Stimulated activated CD8-positive, alpha-beta memory T cell treated with anti-CD3 and anti-CD28 coated beads, Interleukin-4, amount 100 ng/mL, for 24 hours (primary cell): Measurements from ENCODE around the gene CELA2B.
"Not testable (repeated sequence)": the region's sequence is repeated elsewhere in the genome, so short reads cannot be mapped to it uniquely, and the experiment has no call there.

ENCODE experiments used
- DNase-seq: peaks from one replicate; pipeline ENCODE4 v3.0.0-alpha.2; 2020; ENCODE audit warnings: low read depth

The CELA2B gene

DNA sequence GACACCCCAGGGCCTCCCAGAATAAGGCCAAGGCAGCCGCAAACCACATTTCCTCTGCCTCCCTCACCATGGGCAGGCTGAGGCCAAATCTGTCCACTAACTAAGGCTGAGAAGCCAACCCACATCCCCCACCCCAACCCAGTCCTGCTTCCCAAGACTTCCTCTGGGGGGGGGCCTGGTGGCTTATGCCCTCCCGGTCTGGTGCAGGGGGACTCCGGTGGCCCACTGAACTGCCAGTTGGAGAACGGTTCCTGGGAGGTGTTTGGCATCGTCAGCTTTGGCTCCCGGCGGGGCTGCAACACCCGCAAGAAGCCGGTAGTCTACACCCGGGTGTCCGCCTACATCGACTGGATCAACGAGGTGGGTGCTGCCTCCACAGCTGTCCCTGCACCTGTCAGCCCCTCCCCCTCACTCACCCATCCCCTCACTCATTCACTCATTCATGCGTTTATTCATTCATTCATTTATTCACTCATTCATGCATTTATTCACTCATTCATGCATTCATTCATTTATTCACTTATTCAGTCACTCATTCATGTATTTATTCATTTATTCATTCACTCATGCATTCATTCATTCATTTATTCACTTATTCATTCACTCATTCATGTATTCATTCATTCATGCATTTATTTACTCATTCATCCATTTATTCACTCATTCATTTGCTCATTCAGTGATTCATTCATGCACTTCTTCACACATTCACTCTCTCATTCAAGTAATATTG is 30.3 kb upstream of the CELA2B start:
- no peak for DNase-seq

DNA sequence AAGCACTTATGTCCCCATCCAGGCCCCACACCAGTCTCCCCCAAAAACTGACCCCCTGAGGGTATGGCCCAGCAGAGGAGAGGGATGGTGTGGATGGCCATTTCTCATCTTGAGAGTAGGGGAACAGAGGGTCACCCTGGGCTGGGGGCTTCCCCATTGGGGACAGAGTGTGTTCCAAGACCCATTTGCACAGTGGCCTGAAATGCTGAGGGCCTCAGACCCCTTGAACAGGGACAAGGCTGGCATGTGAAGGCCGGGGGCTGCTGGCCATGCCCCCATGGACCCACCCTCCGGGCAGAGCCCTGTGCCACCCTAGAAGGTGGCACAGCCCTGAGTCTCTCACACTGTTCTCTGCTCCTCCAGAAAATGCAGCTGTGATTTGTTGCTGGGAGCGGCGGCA is 29.7 kb upstream of the CELA2B start:
- DNase-seq = no peak

DNA sequence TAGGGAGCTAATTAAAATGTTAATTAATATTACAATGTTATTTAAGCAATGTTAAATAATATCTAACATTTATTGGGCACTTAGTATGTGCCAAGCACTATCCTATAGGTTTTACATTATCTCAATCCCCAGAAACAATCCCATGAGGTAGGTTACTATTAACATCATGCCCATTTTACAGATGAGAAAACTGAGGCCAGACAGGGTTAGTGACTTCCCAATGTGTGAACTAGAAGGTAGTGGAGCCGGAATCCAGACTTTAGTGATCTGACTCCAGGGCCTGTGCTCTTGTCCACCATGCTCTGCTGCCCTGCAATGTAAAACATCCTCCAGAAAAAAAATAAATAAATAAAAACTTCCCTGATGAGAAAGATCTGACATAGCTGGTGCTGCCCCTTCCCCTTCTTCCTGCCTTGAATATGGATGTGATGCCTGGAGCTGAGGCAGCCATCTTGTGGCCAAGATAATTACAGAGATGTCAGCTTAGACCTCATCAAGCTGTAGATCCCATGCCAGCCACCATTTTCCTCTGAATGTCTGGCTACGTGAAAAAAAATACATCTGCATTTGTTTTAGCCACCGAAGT is 26.9 kb upstream of the CELA2B start:
- no peak for DNase-seq

DNA sequence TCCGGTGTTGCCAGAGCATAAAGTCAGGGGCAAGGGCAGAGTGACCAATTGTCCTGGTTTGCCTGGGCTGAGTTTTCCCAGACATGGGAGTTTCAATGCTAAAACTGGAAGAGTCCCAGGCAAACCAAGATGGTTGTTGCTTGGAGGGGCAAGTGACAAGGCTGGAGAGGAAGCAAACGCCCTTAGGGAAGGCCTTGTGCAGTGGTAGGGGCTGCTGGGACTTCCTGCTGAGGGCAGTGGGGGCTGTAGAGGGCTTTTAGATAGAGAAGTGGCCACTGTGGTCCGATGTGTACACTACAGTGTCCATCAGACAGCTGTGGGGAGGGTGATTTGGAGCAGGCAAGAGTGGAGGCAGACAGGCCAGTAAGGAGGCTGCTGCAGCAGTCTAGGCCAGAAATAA is 26.3 kb upstream of the CELA2B start:
- no peak for DNase-seq

DNA sequence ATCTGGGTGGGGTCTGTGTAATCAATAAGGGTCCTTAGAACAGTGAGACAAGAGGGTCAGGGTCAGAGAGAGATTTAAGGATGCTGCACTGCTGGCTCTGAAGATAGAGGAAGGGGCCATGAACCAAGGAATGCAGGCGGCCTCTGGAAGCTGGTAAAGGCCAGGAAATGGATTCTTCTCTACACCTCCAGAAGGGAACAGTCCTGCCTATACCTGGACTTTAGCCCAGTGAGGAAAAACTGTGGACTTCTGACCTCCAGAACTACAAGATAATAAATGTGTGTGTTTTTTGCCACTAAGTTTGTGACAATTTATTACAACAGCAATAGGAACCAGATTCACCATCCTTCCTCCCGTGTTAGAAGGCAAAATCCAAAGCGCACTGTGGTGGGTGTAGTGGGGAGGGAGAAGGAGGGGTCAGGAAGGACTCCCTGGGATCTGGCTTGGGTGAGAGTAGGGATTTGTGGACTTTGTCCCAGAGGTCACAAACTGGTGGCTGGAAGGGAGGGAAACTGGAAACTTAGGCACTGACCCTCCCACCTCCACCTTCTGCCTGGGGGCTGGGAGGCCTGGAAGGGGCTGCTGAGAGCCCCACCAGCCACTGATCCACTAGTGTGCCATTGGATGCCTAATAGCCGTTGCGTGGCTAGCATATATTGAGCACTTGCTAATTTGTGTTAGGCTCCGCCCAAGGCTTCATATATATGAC is 24.7 kb upstream of the CELA2B start:
- DNase-seq = no peak

DNA sequence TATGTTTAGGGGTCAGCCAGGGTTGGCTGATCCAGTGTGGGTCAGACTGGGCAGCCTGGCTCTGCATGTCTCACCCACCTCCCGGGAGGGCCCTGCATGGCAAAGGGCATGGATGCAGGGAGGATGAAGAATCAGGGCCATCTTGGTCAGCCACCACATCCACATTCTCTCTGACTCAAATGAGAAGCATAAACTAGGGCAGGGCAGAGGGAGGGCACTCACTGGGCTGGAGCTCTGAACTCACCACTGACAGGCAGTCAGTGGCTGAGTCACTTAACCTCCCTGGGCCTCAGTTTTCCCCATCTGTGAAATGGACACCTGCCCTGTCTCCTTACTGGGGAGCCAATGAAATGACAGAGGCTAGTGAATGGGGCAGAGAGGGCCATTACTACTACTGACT is 23.7 kb upstream of the CELA2B start:
- no peak for DNase-seq

DNA sequence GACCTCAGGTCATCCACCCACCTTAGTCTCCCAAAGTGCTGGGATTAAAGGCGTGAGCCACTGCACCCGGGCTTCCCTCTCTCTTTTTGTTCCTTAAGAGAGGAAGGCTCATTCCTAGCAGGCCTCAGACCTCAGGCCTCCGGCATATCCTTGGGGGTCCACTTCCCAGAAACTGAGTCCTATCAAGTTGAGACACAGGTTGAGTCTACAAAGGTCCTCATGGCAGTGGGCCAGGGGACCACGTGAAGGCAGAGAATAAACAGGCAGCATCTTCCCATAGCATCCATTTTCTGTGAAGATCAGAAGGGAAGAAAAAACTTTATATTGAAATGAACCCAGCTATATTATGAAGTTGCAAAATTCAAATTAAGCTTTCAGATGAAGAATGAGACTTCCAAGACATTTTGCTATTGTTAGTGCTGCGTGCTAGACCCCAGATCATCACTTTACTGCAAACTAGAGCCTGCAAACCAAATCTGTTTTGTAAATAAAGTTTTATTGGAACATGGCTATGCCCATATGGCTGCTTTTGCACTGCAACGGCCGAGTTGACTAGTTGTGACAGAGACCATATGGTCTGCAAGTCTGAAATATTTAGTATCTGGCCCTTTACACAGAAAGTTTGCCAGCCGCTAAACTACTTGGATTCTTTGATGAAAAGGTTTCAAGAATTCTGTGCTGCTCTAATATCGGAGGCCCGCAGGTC is 22.9 kb upstream of the CELA2B start:
- DNase-seq = no peak

DNA sequence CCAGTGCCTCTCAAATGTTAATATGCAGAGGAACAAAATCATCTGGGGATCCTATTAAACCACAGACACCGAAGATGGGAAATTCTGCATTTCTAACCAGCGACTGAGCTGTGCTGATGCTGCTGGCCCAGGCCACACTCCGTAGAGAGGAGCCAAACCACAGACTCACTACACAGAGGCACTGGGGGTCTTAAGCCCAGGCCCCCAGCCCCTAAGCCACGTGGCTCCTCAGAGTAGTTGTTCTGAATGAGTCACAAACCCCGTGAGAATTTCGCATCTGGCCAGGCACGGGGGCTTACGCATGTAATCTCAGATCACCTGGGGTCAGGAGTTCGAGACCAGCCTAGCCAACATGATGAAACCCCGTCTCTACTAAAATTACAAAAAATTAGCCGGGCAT is 22.2 kb upstream of the CELA2B start:
- no peak for DNase-seq

DNA sequence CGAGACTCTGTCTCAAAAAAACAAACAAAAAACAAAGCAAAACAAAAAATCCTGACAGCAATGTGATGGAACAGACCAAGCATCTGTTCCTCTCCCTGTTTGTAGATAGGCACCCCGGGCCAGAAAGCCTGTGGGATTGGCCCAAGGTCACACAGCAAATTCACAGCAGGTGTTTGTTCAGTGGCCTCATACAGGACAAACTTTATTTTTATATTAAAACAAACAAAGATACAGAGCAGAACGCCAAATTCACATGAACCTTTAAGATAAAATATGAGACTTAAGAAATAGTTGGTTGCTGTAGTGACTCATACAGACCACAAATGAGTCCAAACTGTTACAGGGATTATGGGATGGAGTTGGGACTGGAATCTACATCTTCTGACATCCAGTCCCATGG is 21.6 kb upstream of the CELA2B start:
- DNase-seq = no peak

DNA sequence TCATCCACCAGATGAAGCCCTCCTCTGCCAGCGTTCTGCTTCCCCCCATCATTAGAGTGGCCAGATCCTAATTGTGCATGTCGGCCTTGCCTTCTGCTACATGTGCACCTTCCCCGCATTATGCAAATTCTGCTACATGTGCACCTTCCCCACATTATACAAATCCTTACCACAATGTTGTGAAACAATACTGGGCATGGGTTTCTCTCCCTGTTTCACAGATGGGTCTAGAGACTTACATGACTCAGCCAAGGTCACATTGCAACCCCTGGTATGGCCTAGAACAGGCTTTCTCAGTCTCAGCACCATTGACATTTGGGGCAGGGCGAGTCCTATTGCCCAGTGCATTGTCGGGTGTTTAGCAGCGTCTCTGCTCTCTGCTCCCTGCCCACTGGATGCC is 20.4 kb upstream of the CELA2B start:
- no peak for DNase-seq

DNA sequence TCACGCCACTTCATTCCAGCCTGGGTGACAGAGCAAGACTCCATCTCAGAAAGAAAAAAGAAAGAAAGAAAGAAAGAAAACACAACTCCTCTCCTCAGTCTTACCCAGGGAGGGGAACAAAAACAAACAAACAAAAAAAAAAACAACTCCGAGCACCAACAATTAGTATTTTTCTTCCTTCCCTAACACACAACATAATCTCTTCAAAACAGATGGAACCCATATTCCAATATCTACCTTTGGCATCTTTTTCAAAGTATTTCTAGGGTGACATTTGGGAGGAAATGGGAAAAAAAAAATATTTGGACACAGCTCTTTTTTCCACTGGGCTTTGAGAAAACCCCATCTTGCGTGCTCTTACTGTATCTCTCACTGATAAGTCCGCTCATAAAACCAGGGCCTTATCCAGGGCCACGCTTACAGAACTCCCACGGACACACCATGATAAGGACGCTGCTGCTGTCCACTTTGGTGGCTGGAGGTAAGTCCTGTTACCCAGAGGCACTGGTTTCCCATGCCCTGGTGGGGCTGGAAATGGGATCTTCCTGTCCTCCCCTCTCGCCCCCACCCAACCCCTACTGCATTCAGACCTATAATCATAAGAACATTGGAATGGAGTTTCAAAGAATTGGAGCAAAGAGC is 19.5 kb upstream of the CELA2B start, which contains the start of gene CELA2A:
Gene CELA2A, plus strand, starts transcription at position 420 of the 642 bp plus-strand sequence. Its CDS starts 22 bp downstream, at position 442.
- no peak for DNase-seq

DNA sequence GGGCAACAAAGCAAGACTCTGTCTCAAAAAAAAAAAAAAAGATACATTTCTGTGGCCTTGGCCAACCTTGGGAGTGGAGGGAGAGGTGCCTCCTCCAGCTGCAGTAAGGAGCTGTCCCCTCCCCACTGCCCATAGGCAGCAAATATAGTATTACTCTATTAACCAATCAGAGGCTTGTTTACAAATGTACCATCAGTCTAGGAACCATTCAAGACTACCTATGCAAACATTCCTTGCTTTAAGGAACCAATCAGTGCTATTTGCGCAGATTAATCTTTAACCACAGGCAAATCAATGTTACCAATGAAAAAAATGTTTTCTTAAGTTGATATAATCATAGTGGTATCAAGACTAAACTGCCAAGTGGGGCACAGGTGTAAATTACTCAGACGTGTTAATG is 18.3 kb upstream of the CELA2B start:
- DNase-seq = no peak

DNA sequence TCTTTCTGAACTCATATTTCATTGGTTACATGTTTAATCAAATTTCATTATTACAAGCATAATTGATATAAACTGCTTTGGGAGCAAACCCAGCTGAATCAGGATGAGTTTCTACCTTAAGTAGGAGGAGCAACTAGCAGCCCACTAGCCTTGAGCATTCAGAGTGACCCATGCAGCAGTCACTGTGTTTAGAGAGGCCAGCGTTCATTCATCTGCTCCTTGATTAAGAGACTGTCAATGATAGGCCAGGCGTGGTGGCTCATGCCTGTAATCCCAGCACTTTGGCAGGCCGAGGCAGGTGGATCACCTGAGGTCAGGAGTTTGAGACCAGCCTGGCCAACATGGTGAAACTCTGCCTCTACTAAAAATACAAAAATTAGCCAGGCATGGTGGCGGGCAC is 17.5 kb upstream of the CELA2B start:
- DNase-seq = not testable (repeated sequence)

DNA sequence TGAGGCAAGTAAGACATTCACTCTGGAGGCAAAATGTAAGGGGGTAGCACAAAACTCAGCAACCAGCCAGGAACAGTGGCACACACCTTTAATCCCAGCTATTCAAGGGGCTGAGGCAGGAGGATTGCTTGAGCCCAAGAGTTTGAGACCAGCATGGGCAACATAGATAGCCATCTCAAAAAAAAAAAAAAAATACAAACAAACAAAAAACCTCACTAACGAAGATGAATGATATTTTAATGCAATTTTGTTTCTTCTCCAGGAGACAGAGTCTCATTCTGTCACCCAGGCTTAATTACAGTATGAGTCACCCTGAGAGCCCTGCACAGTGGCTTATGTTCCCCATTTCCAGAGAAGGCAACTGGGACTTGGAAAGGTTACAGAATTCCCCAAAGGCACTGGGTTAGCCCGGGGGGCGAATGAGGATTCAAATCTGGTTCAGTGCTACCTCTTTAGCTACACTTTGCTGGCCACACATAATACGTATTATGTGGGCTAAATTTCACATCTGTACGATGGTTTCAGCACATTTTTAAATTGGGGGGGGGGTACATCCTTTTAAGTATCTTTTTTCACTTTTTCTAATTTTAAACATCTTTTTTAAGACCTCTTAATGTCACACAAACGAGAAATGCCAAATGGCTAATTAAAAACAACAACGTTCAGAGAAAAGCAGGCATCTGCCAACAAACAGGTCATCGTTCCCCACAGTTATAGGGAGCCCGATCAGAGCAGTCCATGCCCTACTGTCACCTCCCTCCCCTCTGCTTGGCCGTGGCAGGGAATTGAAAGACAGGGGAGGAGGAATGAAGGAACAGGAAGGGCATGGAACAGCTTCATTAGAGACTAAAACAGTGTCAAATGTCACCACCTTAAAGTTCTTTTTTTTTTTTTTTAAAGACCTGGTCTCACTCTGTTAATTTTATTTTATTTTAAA is 15.9 kb upstream of the CELA2B start:
- no peak for DNase-seq

DNA sequence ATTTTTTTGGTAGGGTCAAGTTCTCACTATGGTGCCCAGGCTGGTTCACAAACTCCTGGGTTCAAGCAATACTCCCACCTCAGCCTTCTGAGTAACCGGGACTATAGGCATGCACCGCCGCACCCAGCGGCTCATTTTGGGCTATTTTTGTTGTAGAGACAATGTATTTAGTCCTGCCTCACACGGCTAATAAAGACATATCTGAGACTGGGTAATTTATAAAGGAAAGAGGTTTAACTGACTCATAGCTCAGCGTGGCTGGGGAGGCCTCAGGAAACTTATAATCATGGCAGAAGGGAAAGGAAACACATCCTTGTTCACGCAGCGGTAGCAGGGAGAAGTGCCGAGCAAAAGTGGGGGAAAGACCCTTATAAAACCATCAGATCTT is 15.2 kb upstream of the CELA2B start:
- no peak for DNase-seq

DNA sequence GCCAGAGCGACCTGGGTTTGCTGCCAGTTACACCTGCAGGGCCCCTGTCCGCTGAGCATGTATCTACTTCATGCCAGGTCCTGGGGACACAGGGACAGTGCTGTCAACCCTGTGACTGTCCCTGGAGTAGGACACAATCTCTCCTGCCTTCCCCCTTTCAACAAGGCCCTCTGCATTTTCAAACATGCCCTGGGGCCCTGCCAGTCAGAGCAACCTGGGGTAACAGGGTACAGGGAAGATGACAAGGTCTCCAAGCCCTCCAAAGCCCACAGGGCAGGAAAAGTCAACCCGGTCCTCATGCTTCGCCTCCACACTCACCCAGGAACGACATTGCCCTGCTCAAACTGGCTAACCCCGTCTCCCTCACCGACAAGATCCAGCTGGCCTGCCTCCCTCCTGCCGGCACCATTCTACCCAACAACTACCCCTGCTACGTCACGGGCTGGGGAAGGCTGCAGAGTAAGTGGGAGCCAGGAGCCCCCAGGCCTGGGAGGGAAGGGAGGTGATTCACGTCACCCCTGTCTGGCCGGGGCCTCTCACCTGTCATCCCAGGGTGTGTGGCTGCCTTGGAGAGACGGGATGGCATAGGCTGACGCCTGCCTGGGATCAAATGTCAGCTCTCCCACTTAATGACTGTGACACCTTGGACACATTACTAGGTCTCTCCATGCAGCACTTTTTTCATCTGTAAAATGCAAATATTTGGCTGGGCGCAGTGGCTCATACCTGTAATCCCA is 12.7 kb upstream of the CELA2B start:
- not testable (repeated sequence) for DNase-seq

DNA sequence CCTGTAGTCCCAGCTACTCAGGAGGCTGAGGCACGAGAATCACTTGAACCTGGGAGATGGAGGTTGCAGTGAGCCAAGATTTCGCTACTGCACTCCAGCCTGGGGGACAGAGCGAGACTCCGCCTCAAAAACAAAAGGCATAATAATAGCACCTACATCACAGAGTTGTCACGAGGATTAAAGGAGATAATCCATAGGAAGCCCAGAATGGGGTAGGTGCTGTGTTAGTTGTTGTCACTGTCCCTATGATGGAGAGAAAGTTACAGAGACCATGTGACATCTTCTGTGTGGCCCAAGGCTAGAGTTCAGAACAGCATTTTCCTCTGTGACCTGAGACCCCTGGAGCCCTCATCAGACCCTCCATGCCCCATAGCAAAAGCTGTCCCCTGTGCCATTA is 12.0 kb upstream of the CELA2B start:
- not testable (repeated sequence) for DNase-seq

DNA sequence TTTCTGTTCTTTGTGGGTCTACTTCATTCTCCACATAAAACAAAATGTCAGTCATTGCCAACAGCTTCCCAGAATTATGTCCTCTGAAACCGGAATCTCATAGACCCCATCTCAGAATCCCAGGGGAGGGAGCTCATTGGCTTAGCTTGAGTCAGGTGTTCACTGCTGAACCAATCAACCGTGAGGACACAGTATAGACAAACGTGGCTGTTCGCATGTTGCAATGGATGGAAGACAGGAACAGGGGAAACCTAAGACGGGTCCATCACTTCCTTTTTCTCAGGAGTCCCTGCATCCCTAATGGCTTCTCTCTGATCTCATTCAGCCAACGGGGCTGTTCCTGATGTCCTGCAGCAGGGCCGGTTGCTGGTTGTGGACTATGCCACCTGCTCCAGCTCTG is 10.2 kb upstream of the CELA2B start:
- no peak for DNase-seq

DNA sequence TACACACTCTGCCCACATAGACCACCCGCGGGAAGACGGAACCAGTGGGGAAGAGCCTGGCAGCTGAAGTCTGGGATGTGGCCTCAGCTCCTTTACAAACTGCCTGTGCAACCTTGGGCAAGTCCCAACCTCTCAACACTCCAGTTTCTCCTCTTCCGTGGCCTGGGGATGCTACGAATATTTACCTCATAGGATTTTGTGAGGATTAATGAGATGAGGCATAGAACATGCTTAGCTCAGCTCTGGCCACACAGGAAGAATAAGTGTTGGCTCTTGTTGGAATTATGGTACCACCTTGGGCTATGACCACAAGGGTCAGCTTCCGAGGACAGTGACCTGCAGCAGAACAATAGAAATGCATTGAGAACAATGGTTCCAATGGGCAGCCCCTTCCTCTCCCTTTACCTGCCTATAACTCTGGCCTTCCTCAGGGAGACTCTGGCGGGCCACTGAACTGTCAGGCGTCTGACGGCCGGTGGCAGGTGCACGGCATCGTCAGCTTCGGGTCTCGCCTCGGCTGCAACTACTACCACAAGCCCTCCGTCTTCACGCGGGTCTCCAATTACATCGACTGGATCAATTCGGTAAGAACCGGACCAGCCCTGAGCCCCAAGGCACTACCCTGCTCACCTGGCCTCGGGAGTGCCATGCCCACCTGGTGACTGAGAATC is 8.8 kb upstream of the CELA2B start:
- not testable (repeated sequence) for DNase-seq

DNA sequence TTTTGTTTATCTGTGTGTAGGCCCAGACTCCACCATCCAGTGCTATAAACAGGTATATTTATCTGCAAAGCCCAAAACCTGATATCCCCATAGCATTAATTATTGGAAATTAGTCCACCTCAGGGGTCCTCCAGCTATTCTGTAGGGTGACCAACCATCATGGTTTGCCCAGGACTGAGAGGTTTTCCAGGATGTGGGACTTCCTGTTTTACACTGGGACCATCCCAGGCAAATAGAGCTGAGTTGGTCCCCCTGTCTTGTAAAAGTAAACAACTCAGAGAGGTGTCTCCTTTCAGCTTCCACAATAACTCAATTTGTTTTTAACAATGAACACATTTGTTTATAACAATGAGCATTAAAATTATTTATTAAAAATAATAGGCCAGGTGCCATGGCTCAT is 7.8 kb upstream of the CELA2B start:
- DNase-seq = no peak
